ENCODE results near the gene SKOR2. TPM values are rescaled to one million over a fixed set of nuclear protein-coding genes. Genes with fewer than 3 reads are reported as not detected.

The SKOR2 gene
- total RNA-seq, 1 experiment from 2014 or later: not detected

- CTCF ChIA-PET: no interaction called here
- in situ Hi-C loops (cut with HindIII; ENCODE audit: low pct_unique_long_range_greater_than_20kb, low sequenced_read_pairs) (no loop called here), intact Hi-C loops (cut with micrococcal nuclease; ENCODE audit: unreplicated experiment) (no loop called here)
- Histone ChIP-seq H3K4me1 (ENCODE audit: control insufficient read depth, insufficient read depth, low read length) (no peaks in the 10 kb centered on the region), H3K36me3 (ENCODE audit: control insufficient read depth, insufficient read depth, low read length) (no peaks in the 10 kb centered on the region), H3K9me3 (ENCODE audit: control insufficient read depth, insufficient read depth, low read depth, low read length) (no peaks in the 10 kb centered on the region), H3K27me3 (ENCODE audit: control insufficient read depth, insufficient read depth, low read length) (peaks cover 10% of the 10 kb centered on the region), H3K4me3 (ENCODE audit: low read depth in 2 of 2, low read length in 2 of 2) (no peak overlapping the region), H3K27ac (ENCODE audit: low read length) (no peak overlapping the region)
- POLR2A ChIA-PET: no interaction called here
- ATAC-seq (no peak), DNase-seq (ENCODE audit: low read depth, low spot score) (no peak)
- BruUV-seq (replicated peaks): no TSS peak
- TF ChIP-seq TCF7L2 (IDR thresholded peaks at IDR 0.05; ENCODE audit: low read depth, low read length): no peak
Observed at GRCh38 chr18:47244086-47244485, 7.4 kb downstream of the SKOR2 start.

GRCh38 chr18:47235096-47235495 is 16.4 kb downstream of the SKOR2 start:
- TF ChIP-seq SIN3A (IDR thresholded peaks at IDR 0.05; ENCODE audit: borderline replicate concordance, insufficient read depth, low read depth, low read length): no peak
- TF ChIP-seq CTCF (IDR thresholded peaks at IDR 0.05): no peak
- no peak for TF ChIP-seq TCF7L2 (IDR thresholded peaks at IDR 0.05; ENCODE audit: low read depth, low read length)
- BruUV-seq (replicated peaks): no TSS peak
- DNase-seq (ENCODE audit: low read depth, low spot score): no peak
- Histone ChIP-seq H3K27ac (ENCODE audit: low read length) (no peak overlapping the region), H3K36me3 (ENCODE audit: control insufficient read depth, insufficient read depth, low read length) (no peaks in the 10 kb centered on the region), H3K4me3 (ENCODE audit: low read depth in 2 of 2, low read length in 2 of 2) (no peak overlapping the region), H3K4me1 (ENCODE audit: control insufficient read depth, insufficient read depth, low read length) (no peaks in the 10 kb centered on the region), H3K9me3 (ENCODE audit: control insufficient read depth, insufficient read depth, low read depth, low read length) (no peaks in the 10 kb centered on the region), H3K27me3 (ENCODE audit: control insufficient read depth, insufficient read depth, low read length) (no peaks in the 10 kb centered on the region; the same call in 1 of the 2 replicates)
- in situ Hi-C loops (cut with HindIII; ENCODE audit: low pct_unique_long_range_greater_than_20kb, low sequenced_read_pairs) (no loop called here), intact Hi-C loops (cut with micrococcal nuclease; ENCODE audit: unreplicated experiment) (no loop called here)
- ChIA-PET POLR2A (no interaction called here), CTCF (no interaction called here)
- no peak for ATAC-seq

- no peak for DNase-seq (ENCODE audit: low read depth, low spot score)
- in situ Hi-C loops (cut with HindIII; ENCODE audit: low pct_unique_long_range_greater_than_20kb, low sequenced_read_pairs): no loop called here
- Histone ChIP-seq H3K27ac (ENCODE audit: low read length) (no peak overlapping the region), H3K27me3 (ENCODE audit: control insufficient read depth, insufficient read depth, low read length) (peaks cover 2% of the 10 kb centered on the region; the same call in 1 of the 2 replicates), H3K36me3 (ENCODE audit: control insufficient read depth, insufficient read depth, low read length) (no peaks in the 10 kb centered on the region), H3K4me3 (ENCODE audit: low read depth in 2 of 2, low read length in 2 of 2) (no peak overlapping the region), H3K4me1 (ENCODE audit: control insufficient read depth, insufficient read depth, low read length) (no peaks in the 10 kb centered on the region), H3K9me3 (ENCODE audit: control insufficient read depth, insufficient read depth, low read depth, low read length) (no peaks in the 10 kb centered on the region)
- BruUV-seq (replicated peaks): no TSS peak
- ChIA-PET POLR2A (no interaction called here), CTCF (no interaction called here)
- no peak for ATAC-seq
- intact Hi-C loops (cut with micrococcal nuclease; ENCODE audit: unreplicated experiment): no loop called here
- no peak for TF ChIP-seq POLR2AphosphoS5 (IDR thresholded peaks at IDR 0.05; ENCODE audit: low read depth, low read length)
Observed at GRCh38 chr18:47226660-47227059, 24.8 kb downstream of the SKOR2 start.

- Histone ChIP-seq H3K4me3 (ENCODE audit: low read depth in 2 of 2, low read length in 2 of 2) (no peak overlapping the region), H3K4me1 (ENCODE audit: control insufficient read depth, insufficient read depth, low read length) (no peaks in the 10 kb centered on the region), H3K27ac (ENCODE audit: low read length) (no peak overlapping the region), H3K27me3 (ENCODE audit: control insufficient read depth, insufficient read depth, low read length) (peaks cover 4% of the 10 kb centered on the region), H3K36me3 (ENCODE audit: control insufficient read depth, insufficient read depth, low read length) (no peaks in the 10 kb centered on the region), H3K9me3 (ENCODE audit: control insufficient read depth, insufficient read depth, low read depth, low read length) (no peaks in the 10 kb centered on the region)
- TF ChIP-seq SIN3A (IDR thresholded peaks at IDR 0.05; ENCODE audit: borderline replicate concordance, insufficient read depth, low read depth, low read length): no peak
- peak; percentile 65 for TF ChIP-seq CTCF (IDR thresholded peaks at IDR 0.05)
- TF ChIP-seq POLR2AphosphoS5 (IDR thresholded peaks at IDR 0.05; ENCODE audit: low read depth, low read length): no peak
- TF ChIP-seq TCF7L2 (IDR thresholded peaks at IDR 0.05; ENCODE audit: low read depth, low read length): no peak
- ChIA-PET CTCF (interaction anchor here (0.8 to 1.0 kb wide), 2 partner anchors 11 to 533 kb away, joined by 3 read pairs; no protein-coding TSS in a partner anchor), POLR2A (no interaction called here)
- no TSS peak for BruUV-seq (replicated peaks)
- intact Hi-C loops (cut with micrococcal nuclease; ENCODE audit: unreplicated experiment): loop anchor here (2.0 to 5.0 kb wide), 2 partner anchors 67 to 532 kb away; no protein-coding TSS in a partner anchor
- ATAC-seq (0 out of 2 replicates have a peak, but pooled peaks have one; percentile 70), DNase-seq (ENCODE audit: low read depth, low spot score) (no peak)
- in situ Hi-C loops (cut with HindIII; ENCODE audit: low pct_unique_long_range_greater_than_20kb, low sequenced_read_pairs): no loop called here
Observed at GRCh38 chr18:47215554-47216138, 35.8 kb downstream of the SKOR2 start.
